Measurements from ENCODE around the gene SP100.
"Not testable (repeated sequence)": the region's sequence is repeated elsewhere in the genome, so short reads cannot be mapped to it uniquely, and the experiment has no call there.

SP100 gene

DNA sequence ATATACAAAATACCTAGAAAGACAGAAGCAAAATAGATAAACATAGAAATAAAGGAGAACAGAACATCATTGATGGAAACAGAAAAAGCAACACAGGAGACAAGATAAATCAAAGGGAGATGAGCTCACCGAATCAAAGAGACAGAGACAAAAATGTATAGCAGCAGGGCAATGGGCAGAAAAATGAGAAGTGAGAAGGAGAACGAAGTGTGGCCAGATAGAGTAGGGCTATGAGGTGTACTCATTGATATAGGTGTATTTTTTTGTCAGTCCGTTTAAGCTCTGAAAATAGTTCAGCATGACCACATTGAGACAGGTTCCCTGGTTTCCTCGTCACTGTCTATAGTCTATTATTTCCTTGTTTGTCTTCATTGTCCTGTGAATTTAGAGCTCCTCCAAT lies 55.1 kb downstream of the SP100 start:
- no peak for DNase-seq

DNA sequence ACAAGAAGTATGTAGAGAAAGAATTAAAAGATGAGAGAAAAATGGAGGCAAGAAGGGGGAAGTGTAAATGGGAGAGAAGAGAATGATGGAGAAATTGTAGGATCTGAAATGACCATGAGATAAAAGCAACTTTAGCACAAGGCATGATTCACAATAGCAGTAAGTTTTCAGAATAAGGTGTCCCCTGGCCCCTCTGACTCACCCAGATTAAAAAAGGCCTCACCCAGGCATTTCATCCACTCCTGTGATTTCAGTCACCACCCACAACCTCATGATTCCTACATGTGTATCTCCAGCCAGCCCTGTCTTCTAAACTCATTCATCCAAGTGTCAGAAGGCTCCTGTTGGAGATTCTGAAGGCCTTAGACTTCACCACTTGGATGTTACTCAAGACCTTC lies 56.6 kb downstream of the SP100 start:
- DNase-seq: no peak

DNA sequence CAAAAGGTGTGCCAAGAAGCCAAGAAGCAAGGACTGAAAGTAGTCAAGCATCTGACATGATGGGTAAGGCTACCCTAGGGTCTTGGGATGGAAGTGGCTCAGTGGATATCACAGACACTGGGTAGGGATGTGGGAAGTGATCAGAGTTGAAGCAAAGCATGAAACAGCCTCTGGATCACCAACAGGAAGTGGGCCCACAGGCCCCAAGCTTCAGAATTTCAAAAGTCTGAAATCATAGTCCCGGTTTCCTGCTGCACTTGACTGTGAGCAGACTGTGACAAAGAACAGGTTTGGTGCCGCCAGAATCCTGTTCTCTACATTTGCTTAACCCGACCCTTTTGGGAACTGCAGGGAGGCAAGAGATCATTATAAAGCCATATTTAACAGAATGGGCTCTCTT lies 57.4 kb downstream of the SP100 start:
- DNase-seq: no peak

DNA sequence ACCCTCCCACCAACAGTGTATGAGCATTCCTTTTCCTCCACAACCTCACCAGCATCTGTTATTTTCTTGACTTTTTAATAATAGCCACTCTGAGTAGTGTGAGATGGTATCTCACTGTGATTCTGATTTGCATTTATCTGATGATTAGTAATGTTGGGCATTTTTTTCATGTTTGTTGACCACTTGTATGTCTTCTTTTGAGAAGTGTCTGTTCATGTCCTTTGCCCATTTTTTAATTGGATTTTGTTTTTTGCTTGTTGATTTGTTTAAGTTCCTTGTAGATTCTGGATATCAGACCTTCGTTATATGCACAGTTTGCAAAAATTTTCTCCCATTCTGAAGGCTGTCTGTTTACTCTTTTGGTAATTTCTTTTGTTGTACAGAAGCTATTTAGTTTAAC lies 59.1 kb downstream of the SP100 start:
- DNase-seq: no peak

DNA sequence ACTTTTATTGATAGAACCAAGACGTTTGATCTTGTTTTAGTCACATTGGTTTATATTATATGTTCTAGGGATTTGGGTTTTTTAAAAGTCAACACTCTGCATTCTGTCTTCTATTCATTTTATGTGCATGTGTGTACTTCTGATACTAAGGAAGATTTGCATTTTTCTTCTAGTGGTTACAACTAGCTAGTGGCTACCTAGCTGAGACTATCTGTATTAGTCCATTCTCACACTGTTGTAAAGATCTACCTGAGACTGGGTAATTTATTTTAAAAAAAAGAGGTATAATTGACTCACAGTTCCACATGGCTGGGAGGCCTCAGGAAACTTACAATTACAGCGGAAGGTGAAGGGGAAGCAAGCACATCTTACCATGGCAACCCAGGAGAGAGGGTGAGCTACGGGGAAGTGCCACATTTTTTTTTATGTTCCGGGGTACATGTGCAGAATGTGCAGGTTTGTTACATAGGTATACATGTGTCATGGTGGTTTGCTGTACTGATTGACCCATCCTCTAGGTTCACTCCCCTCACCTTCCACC lies 69.9 kb downstream of the SP100 start:
- no peak for DNase-seq

DNA sequence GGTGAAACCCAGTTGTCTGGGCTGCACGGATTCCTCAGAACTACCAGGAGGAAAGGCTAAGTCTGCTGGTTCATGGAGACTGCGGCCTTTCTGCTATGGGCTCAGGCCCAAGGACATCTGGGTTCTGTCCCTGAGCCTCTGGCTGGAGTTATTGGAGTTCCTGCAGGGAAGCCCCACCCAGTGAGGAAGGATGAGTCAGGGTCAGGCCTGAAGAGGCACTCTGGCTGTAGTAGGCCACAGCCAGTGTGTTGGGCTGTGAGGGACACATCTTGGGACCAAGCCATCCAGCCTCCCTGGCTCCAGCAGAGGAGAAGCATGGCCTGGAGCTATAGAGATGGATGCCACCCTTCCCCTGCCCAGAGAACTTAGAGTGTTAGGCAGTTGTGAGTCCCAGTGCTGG lies 75.2 kb downstream of the SP100 start:
- not testable (repeated sequence) for DNase-seq

DNA sequence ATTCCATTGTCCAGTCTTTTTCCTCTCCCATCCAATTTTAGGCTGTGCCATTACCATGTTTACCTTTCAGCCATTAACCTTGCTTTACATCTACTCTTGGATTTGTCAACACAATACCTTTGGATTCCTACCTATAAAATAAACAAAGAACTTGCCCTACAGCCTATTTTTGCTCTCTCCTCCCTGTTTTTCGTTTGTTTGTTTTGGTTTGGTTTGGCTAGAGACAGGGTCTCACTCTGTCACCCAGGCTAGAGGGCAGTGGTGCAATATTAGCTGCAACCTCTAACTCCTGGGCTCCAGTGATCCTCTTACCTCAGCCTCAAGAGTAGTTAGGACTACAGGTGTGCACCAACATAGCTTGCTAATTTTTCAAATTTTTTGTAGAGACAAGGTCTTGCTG lies 76.1 kb downstream of the SP100 start:
- no peak for DNase-seq

DNA sequence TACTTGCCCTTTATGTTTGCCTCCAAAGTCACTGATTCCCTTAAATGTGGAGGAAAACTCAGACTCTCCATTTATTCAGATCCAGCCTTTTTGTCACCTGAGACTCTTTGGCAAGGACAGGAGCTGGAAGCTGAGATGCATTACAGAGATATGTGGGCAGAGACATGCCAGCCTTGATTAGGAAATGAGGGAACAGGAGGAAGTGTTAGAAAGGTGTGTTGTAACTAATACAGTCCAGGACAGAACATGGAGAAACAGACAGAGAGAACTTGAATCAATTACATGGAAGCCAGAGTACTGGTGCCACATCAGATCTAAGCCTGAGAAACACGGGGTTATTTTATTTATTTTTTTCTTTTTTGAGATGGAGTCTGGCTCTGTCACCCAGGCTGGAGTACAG lies 79.0 kb downstream of the SP100 start:
- DNase-seq: no peak

DNA sequence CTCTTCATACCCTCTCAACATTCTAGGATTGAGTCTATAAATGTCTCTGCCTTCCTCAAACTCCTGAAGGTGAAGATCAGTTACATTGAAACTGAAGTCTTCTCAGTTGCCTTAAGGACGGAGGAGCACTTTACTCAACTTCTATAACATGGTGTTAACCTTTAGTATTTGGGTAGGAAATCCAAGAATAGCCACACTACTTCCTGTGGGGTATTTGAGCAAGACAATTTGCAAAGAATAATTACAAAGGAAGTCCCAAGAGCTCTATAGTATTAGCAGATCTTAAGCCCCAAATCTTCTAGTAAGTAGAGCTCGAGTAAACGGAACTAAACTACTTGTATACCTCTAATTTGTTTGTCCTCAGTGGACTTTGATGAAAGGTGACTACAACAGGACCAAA lies 80.9 kb downstream of the SP100 start:
- no peak for DNase-seq

DNA sequence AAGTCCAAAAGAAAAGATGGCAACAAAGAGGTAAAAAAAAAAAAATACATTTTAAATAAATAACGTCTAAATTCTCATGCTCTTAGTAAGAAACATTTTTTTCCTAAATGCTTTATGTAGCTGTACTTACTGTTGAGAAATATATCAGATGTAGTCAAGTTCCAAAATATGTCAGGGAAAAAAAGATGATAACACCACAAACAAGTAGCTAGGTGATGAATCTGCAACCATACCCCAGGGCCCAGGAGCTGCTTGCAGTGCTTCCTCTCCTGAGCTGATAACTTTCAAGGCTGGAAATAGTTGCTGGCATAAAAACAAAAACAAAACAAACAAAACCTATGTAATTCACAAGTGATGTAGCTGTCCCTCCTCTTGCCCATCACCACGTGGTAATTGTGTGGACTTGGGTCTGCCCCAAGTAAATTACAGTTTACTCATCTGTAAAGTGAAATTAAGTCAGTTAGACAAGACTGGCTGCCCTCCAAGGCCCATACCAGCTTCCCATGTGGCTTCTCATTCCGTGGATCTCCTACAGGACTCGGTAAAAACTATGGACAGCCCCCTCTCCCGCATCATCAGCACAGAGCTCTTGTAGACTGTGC lies 82.6 kb downstream of the SP100 start:
- DNase-seq: no peak

DNA sequence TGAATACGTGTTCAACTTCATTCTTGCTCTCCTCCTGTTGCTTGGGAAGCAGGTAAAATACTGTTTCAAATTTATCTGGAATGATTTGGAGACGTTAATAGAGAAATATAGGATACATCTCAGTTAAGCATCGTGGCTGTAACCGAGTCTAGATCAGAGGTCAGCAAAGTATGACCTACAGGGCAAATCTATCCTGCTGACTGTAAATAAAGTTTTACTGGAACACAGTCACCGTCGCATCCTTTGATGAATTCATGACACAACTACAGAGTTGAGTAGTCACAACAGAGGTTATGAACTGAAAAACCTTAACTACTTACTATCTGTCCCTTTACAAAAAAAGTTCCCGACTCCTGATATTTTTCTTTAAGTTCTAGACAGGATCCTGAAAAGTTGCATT lies 86.6 kb downstream of the SP100 start:
- no peak for DNase-seq

DNA sequence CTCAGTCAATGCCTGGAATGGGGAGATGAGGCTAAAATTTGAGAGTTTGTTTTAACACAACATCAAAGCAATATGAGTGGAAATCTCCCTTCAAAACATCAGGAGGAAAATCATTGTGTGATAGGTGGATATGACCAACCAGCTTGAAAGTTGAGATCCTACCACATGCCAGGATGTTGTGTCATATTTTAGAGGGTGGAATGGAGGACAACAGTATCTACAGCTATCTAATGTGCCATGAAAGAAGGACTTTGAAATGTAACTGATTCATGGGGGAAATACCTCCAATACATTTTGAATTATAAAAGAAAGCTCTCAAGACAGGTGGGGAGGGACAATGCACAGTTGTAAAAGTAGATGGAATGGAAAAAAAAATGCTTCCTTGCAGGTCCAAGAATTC lies 87.8 kb downstream of the SP100 start:
- no peak for DNase-seq

DNA sequence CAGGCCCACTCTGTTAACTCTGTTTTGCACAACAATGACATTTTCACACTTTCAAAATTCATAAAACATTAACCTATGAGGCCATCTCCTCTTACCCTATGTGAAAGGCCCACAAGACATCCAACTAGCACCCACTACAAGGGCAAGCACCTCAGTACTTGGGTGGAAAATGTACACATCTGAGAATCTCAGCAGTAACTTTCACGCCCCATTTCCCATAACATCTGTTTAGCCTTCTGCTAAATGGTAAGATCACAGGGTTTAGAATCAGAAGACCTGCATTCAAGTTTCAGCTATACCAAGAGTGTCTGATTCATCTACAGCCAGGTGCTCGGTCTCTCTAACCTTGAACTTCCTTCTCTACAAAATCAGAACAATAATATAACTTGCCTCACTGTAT lies 89.2 kb downstream of the SP100 start:
- DNase-seq: no peak

DNA sequence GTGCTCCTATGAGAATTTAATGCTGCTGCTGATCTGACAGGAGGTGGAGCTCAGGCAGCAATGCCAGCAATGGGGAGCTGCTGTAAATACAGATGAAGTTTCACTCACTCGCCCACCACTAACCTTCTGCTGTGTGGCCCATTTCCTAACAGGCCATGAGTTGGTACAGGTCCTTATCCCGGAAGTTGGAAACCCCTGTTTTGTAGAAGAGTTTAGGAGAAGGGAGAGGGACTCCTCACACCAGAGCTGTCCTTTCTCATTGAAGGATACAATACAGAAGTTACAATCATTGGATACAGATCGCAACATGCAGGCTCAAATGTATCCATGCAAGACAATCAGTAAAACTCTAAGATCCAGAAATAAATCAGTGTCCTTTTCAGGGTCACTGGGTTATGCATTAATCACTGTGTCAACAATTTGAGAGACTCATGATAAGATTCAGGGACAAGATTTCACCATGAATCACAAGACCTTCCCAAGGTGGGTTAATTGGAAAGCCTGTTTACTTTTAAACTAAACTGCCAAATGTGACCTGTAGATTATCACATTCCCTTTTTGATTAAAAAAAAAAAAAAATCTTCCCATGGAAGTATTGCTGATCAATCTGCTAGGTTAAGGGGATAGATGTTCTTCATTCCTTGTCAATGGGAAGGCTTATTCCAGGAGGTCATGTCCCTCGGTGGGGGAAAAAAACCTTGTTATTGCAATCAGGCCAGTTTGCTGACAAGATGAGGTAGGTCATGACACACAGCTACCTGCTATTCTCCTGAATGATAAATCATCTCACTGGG lies 97.2 kb downstream of the SP100 start:
- DNase-seq: no peak

DNA sequence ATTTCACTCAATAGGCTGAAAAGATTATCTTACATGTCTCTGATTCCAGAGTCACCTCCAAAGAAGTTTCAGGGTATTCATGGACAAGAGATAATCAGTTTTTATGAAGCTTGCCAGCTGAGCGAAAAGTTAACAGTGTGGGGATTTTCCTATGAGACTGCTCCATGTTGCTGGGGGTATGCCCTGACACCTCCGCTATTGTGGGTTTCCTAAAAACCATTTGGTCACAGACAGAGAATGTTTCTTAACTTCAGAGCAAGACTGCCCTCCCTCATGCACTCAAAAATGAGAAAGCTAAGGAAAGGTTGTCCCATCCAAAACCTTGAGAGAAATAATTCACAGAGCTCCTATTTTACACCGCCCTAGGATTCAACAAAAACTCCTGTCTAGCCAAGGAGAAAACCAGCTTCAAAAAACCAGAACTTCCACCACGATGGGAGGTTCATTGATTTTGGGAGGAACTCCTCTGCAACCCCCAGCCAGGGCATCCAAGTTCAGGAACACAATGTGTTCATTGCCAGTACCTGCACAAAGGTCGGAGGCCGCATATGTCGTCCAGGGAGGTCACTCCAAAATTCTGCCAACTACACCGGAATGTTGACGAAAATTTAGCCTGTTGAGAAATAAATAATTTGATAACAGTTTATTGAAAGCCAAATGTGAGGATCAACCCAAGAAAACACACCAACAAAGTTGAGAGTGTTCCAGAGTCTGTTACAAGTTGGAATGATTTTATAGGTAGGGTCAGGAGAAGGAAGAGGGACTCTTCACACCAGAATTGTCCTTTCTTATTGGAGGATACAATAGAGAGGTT lies 104.3 kb downstream of the SP100 start:
- DNase-seq: no peak

DNA sequence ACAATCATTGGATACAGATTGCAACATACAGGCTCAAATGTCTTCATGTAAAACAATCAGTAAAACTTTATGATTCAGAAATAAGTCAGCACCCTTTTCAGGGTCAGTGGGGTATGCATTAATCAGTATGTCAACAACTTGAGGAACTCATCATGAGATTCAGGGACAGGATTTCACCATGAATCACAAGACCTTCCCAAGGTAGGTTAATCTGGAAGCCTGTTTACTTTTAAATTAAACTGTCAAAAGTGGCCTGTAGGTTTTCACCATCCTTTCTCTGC lies 104.8 kb downstream of the SP100 start:
- no peak for DNase-seq

DNA sequence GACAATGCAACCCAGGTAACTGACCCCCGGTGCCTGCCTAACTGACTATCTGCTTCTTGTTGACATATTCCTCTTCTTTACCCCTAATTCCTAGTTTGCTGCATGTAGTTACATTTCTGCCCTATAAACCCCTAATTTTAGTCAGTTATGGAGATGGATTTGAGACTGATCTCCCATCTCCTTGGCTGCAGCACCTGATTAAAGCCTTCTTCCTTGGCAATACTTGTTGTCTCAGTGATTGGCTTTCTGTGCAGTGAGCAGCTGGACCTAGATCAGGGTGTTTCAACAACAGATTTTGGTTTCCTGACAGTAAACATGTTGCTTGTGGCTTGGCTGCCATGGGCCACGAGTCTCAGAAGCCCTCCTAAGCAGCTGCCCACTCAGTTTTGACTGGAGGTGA lies 105.4 kb downstream of the SP100 start:
- no peak for DNase-seq

DNA sequence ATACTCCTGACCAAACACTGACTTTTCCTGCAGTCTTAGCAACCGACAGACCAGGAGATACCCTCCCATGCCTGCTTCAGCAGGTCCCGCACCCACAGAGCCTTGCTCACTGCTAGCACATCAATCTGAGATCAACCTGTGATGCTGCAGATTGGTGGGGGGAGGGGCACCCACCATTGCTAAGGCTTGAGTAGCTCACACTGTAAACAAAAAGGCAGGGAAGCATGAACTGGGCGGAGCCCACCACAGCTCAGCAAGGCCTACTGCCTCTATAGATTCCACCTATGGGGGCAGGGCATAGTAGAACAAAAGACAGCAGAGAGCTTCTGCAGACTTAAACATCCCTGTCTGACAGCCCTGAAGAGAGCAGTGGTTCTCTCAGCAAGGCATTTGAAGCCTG lies 109.7 kb downstream of the SP100 start:
- no peak for DNase-seq

DNA sequence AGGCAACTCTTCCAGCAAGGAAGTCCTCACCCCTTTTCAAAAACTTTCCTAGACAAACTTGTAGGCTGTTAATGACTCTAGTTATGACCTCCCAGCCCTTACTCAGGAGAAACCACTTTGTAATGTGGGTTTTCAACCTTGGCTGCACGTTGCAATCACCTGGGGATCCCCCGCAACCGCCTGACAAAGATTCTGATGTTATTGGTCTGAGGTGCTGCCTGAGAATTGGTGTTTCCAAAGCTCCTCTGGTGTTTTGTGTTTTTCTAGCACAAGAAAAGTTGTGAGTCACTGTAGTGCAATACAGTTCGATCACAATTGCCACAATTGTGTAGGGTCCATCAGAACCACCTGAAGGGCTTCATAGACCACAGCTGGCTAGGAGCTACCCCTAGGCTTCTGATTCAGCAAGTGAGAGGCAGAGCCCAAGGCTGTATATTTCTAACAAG lies 121.6 kb downstream of the SP100 start:
- no peak for DNase-seq

DNA sequence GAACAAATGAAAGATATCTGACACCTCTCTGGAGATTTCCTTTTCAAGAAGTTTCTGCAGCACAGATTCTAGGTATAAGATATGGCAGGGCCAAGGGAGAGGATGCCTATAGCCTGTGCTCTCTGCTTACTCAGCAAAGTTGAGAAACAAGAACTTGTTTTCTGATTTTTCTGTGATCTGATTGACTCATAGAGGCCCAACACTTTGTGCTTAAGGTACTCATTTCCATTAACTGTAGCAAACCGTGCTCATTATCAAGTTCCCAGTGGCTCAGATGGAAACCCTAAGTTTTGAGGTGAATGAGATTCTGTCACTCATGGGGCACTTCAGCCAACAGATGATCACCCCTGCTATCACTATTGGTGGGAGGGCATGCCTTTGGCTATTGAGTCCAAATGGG lies 124.3 kb downstream of the SP100 start:
- no peak for DNase-seq

DNA sequence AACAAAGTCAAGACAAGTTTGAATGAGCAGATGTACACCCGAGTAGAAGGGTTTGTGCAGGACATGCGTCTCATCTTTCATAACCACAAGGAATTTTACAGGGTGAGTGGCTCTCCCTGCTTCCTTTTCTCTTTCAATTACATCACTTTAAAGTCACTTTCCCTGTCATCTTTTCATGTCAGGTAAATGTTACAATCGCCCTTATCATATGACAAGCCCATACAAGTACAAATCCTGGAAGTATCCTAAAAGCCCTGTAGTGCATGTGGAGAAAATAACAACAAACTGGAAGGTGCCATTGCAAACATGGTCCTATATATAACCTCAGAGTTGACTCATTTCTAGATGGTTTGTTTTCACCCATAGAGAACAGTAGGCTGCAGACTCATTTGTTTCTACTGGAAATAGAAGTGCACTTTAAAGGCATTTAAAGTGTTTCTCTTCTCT lies 126.0 kb downstream of the SP100 start:
- DNase-seq: no peak

DNA sequence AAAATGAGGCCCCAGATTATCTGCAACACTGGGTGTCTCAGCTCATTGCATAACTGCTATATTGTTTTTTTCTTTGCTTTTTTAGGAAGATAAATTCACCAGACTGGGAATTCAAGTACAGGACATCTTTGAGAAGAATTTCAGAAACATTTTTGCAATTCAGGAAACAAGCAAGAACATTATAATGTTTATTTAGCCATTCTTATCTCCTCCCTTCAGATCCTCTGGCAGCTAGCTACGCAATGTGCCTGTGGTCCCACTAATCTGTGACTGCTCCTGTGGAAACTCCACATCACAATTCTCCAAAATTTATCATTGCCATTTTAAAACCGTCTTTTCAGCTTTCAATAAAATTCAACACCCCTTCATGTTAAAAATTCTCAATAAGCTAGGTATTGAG lies 126.8 kb downstream of the SP100 start:
- DNase-seq: no peak

DNA sequence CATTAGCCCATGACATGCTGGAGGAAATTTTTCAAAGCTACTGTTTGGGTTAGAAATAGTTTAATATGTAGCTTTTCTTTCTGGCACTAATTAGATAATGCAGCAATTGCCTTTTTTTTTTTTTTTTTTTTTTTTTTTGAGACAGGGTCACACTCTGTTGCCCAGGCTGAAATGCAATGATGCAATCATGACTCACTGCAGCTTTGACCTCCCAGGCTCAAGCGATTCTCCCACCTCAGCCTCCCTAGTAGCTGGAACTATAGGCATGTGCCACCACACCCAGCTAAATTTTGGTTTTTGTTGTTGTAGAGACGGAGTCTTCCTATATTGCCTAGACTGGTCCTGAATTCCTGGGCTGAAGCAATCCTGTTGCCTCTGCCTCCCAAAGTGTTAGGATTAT lies 136.2 kb downstream of the SP100 start:
- no peak for DNase-seq

DNA sequence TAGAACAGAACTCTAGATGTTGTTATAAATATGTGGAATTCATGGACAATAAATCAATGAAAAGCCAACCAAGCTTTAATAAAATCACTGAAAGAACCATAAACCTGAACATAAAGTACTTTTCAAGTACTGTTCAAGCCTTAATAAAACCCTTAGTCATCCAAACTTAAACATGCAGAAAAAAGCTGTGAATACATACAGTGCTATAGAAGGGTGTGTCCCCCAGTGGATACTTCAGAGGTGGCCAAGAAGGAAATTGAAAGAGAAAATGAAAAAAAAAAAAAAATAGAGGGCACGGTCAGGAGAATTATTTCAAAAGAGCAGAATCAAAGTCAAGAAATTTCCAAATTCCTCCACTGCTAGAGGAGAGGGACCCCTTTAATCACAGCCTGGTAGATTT lies 141.1 kb downstream of the SP100 start:
- DNase-seq: no peak
